CD4-positive, alpha-beta T cell treated with Interleukin-4 for 1 hour (primary cell): ENCODE results near the gene ARHGEF1.

Source experiments
- DNase-seq, 2 donors: peaks; one replicate each; pipeline ENCODE4 v3.0.0-alpha.2; 2020 to 2022

ARHGEF1 gene

GRCh38 chr19:41886761-41887710 is 4.1 kb downstream of the ARHGEF1 start:
- peak; percentile 77 to 81 for DNase-seq

GRCh38 chr19:41887711-41888382 is 4.9 kb downstream of the ARHGEF1 start:
- DNase-seq, result peak; percentile 81 to 82

- DNase-seq, result no peak
These were observed 5.9 kb downstream of the ARHGEF1 start for GRCh38 chr19:41888926-41889325.

- no peak for DNase-seq
These were observed 6.9 kb downstream of the ARHGEF1 start for GRCh38 chr19:41889896-41890295.

- DNase-seq, result no peak
These were observed 8.0 kb downstream of the ARHGEF1 start for GRCh38 chr19:41890936-41891335.

GRCh38 chr19:41892173-41892902 is 9.4 kb downstream of the ARHGEF1 start:
- no peak for DNase-seq

- peak in 1 of 2 donors; percentile 24 for DNase-seq
These were observed 10.9 kb downstream of the ARHGEF1 start for GRCh38 chr19:41893899-41894298.

- DNase-seq, result no peak
These were observed 11.4 kb downstream of the ARHGEF1 start for GRCh38 chr19:41894350-41894749.

GRCh38 chr19:41895745-41896580 is 13.0 kb downstream of the ARHGEF1 start:
- DNase-seq, result no peak

- no peak for DNase-seq
These were observed 13.6 kb downstream of the ARHGEF1 start for GRCh38 chr19:41896581-41896942.

- no peak for DNase-seq
These were observed 14.2 kb downstream of the ARHGEF1 start for GRCh38 chr19:41897181-41897580.

- no peak for DNase-seq
These were observed 14.8 kb downstream of the ARHGEF1 start for GRCh38 chr19:41897820-41898219.

GRCh38 chr19:41898235-41898634 is 15.3 kb downstream of the ARHGEF1 start:
- no peak for DNase-seq

GRCh38 chr19:41901707-41902360 is 18.9 kb downstream of the ARHGEF1 start:
- DNase-seq, result no peak

- no peak for DNase-seq
These were observed 19.6 kb downstream of the ARHGEF1 start for GRCh38 chr19:41902594-41902993.

GRCh38 chr19:41903193-41903953 is 20.4 kb downstream of the ARHGEF1 start:
- DNase-seq, result no peak

GRCh38 chr19:41904118-41904870 is 21.3 kb downstream of the ARHGEF1 start:
- DNase-seq, result no peak

GRCh38 chr19:41905273-41906002 is 22.5 kb downstream of the ARHGEF1 start:
- DNase-seq, result no peak

- DNase-seq, result no peak
These were observed 23.3 kb downstream of the ARHGEF1 start for GRCh38 chr19:41906271-41906670.
